Hepatocyte (in vitro differentiated cells): ENCODE measurements around the gene CNOT6L. TPM values are rescaled to one million over a fixed set of nuclear protein-coding genes. Genes with fewer than 3 reads are reported as not detected.

Experiments
- DNase-seq: peaks from one replicate; pipeline ENCODE4 v3.0.0-alpha.2; 2016; ENCODE audit warnings: low spot score
- H2AFZ ChIP-seq: fragments of 200-600 bp; sonication (generic); 2 replicates; pipeline ENCODE4 v1.6.0; 2016; ENCODE audit warnings: antibody characterized with exemption, mild to moderate bottlenecking
- H3K27ac ChIP-seq: fragments of 200-600 bp; sonication (generic); 2 replicates; pipeline ENCODE4 v1.5.1; 2016; ENCODE audit warnings: mild to moderate bottlenecking
- H3K27me3 ChIP-seq: fragments of 200-600 bp; sonication (generic); 2 replicates; pipeline ENCODE4 v1.6.1; 2016
- H3K36me3 ChIP-seq: fragments of 200-600 bp; sonication (generic); replicated peaks from 2 replicates; pipeline ENCODE4 v1.5.1; 2016; ENCODE audit warnings: low read depth; ENCODE audit not compliant: insufficient read depth
- H3K4me1 ChIP-seq: fragments of 200-600 bp; sonication (generic); 2 replicates; pipeline ENCODE4 v1.5.1; 2016; ENCODE audit warnings: mild to moderate bottlenecking, moderate library complexity; ENCODE audit not compliant: insufficient read depth
- H3K4me2 ChIP-seq: fragments of 200-600 bp; sonication (generic); 2 replicates; pipeline ENCODE4 v1.6.0; 2016
- H3K4me3 ChIP-seq: fragments of 200-600 bp; sonication (generic); 2 replicates; pipeline ENCODE4 v1.5.1; 2016; ENCODE audit warnings: mild to moderate bottlenecking
- H3K79me2 ChIP-seq: fragments of 200-600 bp; sonication (generic); 2 replicates; pipeline ENCODE4 v1.6.0; 2017; ENCODE audit warnings: mild to moderate bottlenecking
- H3K9me2 ChIP-seq: fragments of 200-600 bp; sonication (generic); replicated peaks from 2 replicates; pipeline ENCODE4 v1.6.0; 2017; ENCODE audit warnings: mild to moderate bottlenecking; ENCODE audit not compliant: insufficient read depth
- H3K9me3 ChIP-seq: fragments of 200-600 bp; sonication (generic); 2 replicates; pipeline ENCODE4 v1.5.1; 2016; ENCODE audit warnings: low read depth, mild to moderate bottlenecking
- H4K20me1 ChIP-seq: fragments of 200-600 bp; sonication (generic); 2 replicates; pipeline ENCODE4 v1.6.0; 2016; ENCODE audit warnings: mild to moderate bottlenecking; ENCODE audit not compliant: insufficient read depth, poor library complexity, severe bottlenecking
- EZH2 ChIP-seq: fragments of 200-600 bp; sonication (generic); IDR thresholded peaks from 2 replicates; pipeline ENCODE4 v1.6.1; 2016; ENCODE audit warnings: antibody characterized with exemption, mild to moderate bottlenecking, borderline replicate concordance
- EZH2phosphoT487 ChIP-seq: fragments of 200-600 bp; sonication (generic); IDR thresholded peaks from one replicate; pipeline ENCODE4 v1.6.1; 2018; ENCODE audit warnings: antibody characterized with exemption, mild to moderate bottlenecking, low read depth, moderate library complexity; ENCODE audit not compliant: unreplicated experiment, severe bottlenecking
- WGBS: methylation state at CpG from one replicate; pipeline ENCODE4 v1.1.6; 2016; ENCODE audit warnings: low lambda C conversion rate; ENCODE audit errors: missing lambda C conversion rate; 5-methylcytosine and 5-hydroxymethylcytosine counted together
- polyA plus RNA-seq: library from polyadenylated mRNA; unstranded; fragments of >200 nt; fragmentation: Nextera tagmentation; extraction: Ambion mirVana; gene quantifications from 2 replicates; pipeline ENCODE4 v1.2.1, GENCODE V29; 2016
- total RNA-seq: library from RNA; depleted of rRNA; stranded (reverse); fragments of >200 nt; gene quantifications from 2 replicates; pipeline ENCODE4 v1.2.3, GENCODE V29; 2014
- TF ChIP-seq, protein P1 (sequence below): fragments of 200-600 bp; sonication (generic); IDR thresholded peaks from 2 replicates; pipeline ENCODE4 v1.5.1; 2016; ENCODE audit warnings: antibody characterized with exemption, mild to moderate bottlenecking; ENCODE audit not compliant: poor library complexity

Gene CNOT6L
- total and polyA plus RNA-seq, 2 experiments from 2014 or later, result 7.7 to 20.4 TPM

DNA sequence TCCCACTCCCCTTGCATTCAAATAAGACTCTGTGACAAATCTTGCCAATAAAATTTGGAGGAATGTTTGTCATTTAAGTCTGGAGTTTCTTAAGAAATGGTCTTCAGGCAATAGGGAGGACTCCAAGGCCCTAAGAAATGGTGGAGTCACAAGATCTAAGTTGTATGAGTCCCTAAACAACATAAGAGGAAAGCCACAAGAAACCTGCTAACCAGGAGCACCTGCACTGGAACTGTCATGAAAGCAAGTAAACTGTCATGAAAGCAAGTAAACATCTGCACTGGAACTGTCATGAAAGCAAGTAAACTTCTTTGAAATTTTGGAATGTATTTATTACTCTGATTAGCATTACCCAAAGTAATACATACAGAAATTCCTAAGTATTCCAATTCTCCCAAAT is 3.5 kb downstream of the CNOT6L start:
- H4K20me1 ChIP-seq, result peaks cover 52% of the 10 kb centered on the region

DNA sequence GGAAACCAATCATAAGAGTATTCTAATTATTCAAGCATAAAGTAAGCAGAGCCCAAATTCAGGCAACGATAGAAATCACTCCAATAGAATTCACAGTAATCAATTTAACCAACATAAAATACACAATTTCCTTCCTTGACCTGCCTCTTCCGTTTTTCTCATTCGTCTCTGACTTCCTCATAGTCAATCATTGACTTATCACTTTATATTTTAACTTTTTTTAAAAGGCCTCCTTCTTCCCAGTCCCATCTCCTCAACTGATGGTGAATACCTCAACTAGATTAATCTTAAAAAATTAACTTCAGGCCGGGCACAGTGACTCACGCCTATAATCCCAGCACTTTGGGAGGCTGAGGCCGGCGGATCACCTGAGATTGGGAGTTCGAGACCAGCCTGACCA is 13.3 kb downstream of the CNOT6L start:
- WGBS, result 97% methylated on average over 8 of the region's 8 CpGs
- Histone ChIP-seq H3K27ac (no peak overlapping the region), H3K79me2 (peaks cover 99% of the 10 kb centered on the region), H4K20me1 (peaks cover 58% of the 10 kb centered on the region), H3K4me1 (no peaks in the 10 kb centered on the region), H2AFZ (no peak overlapping the region), H3K9me2 (no peaks in the 10 kb centered on the region), H3K4me2 (no peak overlapping the region), H3K4me3 (no peak overlapping the region), H3K9me3 (no peaks in the 10 kb centered on the region), H3K36me3 (no peaks in the 10 kb centered on the region), H3K27me3 (no peaks in the 10 kb centered on the region)
- TF ChIP-seq, protein P1, sequence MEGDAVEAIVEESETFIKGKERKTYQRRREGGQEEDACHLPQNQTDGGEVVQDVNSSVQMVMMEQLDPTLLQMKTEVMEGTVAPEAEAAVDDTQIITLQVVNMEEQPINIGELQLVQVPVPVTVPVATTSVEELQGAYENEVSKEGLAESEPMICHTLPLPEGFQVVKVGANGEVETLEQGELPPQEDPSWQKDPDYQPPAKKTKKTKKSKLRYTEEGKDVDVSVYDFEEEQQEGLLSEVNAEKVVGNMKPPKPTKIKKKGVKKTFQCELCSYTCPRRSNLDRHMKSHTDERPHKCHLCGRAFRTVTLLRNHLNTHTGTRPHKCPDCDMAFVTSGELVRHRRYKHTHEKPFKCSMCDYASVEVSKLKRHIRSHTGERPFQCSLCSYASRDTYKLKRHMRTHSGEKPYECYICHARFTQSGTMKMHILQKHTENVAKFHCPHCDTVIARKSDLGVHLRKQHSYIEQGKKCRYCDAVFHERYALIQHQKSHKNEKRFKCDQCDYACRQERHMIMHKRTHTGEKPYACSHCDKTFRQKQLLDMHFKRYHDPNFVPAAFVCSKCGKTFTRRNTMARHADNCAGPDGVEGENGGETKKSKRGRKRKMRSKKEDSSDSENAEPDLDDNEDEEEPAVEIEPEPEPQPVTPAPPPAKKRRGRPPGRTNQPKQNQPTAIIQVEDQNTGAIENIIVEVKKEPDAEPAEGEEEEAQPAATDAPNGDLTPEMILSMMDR, result no peak
- TF ChIP-seq EZH2 (no peak), EZH2phosphoT487 (no peak)
- no peak for DNase-seq

More for the DNA sequence above, 3.5 kb downstream of the CNOT6L start:
- no peaks in the 10 kb centered on the region for H3K9me2 ChIP-seq
- no peak overlapping the region for H3K4me3 ChIP-seq
- H3K27me3 ChIP-seq, result no peaks in the 10 kb centered on the region
- no peak overlapping the region for H3K27ac ChIP-seq
- peaks cover 10% of the 10 kb centered on the region for H3K4me1 ChIP-seq
- no peak for TF ChIP-seq EZH2phosphoT487
- TF ChIP-seq, protein P1, result no peak
- peaks cover 73% of the 10 kb centered on the region for H3K79me2 ChIP-seq
- H3K4me2 ChIP-seq, result no peak overlapping the region
- no peaks in the 10 kb centered on the region for H3K9me3 ChIP-seq
- no peak overlapping the region for H2AFZ ChIP-seq
- no peaks in the 10 kb centered on the region for H3K36me3 ChIP-seq
- DNase-seq, result no peak

DNA sequence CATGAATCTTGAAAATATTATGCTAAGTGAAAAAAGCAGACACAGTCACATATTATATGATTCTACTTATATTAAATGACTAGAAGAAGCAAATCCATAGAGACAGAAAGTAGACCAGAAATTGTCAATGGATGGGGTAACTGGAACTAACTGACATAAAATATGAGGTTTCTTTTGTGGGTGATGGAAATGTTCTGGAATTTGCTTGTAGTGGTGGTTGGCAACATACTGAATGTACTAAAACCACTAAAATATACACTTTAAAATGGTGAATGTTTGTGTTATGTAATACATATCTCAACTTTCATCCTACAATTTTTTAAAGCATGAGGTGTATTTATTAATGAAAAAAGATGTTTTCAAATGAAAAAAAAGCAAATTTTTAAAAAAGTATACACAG is 14.7 kb downstream of the CNOT6L start:
- H3K9me3 ChIP-seq, result no peaks in the 10 kb centered on the region
- no peak overlapping the region for H2AFZ ChIP-seq
- peaks cover 99% of the 10 kb centered on the region for H3K79me2 ChIP-seq
- no peaks in the 10 kb centered on the region for H3K36me3 ChIP-seq
- H3K27ac ChIP-seq, result no peak overlapping the region
- H3K4me2 ChIP-seq, result no peak overlapping the region
- H4K20me1 ChIP-seq, result peaks cover 46% of the 10 kb centered on the region
- no peaks in the 10 kb centered on the region for H3K9me2 ChIP-seq
- no peaks in the 10 kb centered on the region for H3K27me3 ChIP-seq
- TF ChIP-seq, protein P1, result no peak
- TF ChIP-seq EZH2phosphoT487 (no peak), EZH2 (no peak)
- DNase-seq, result no peak
- no peaks in the 10 kb centered on the region for H3K4me1 ChIP-seq
- H3K4me3 ChIP-seq, result no peak overlapping the region

DNA sequence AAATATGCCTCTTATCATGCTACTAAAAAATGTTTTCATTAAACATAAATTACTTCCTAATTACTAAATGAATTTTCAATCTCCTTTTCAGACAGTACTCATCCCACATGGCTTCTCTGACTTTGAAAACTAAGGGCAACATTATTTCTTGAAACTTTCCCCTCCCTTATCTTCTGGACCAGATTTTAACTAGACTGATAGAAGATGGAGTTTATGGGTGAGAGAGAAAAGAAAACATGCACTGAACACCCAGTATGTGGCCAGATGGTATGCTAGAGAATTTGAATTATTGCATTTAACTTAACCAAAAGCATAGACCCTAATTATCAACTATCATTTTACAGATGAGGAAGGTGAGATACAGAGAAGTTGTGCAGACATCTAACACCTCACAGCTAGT is 16.8 kb downstream of the CNOT6L start:
- Histone ChIP-seq H3K4me1 (no peaks in the 10 kb centered on the region), H3K36me3 (no peaks in the 10 kb centered on the region), H3K27ac (no peak overlapping the region), H3K27me3 (no peaks in the 10 kb centered on the region), H3K4me3 (no peak overlapping the region), H3K9me2 (no peaks in the 10 kb centered on the region), H3K79me2 (peaks cover 100% of the 10 kb centered on the region), H2AFZ (no peak overlapping the region), H3K9me3 (no peaks in the 10 kb centered on the region), H4K20me1 (peaks cover 45% of the 10 kb centered on the region), H3K4me2 (no peak overlapping the region)
- TF ChIP-seq, protein P1, result no peak
- TF ChIP-seq EZH2 (no peak), EZH2phosphoT487 (no peak)
- DNase-seq, result no peak
